CD14-positive monocyte (primary cell): ENCODE results near the gene COX7A2. TPM values are rescaled to one million over a fixed set of nuclear protein-coding genes. Genes with fewer than 3 reads are reported as not detected.

ENCODE experiments used
- DNase-seq, 3 donors: peaks; one replicate each; pipeline ENCODE4 v3.0.0-alpha.2; 2011 to 2022
- H2AFZ ChIP-seq: 2 replicates; pipeline ENCODE4 v1.6.0; 2012; ENCODE audit warnings: mild to moderate bottlenecking, low read depth, low read length, inconsistent platforms; ENCODE audit not compliant: insufficient read depth, poor library complexity, severe bottlenecking
- H3K27ac ChIP-seq, 2 donors: 1 replicate in 1 of 2; 2 replicates in 1 of 2; pipeline ENCODE4 v1.5.1; 2012 to 2013; ENCODE audit warnings: low read length in 2 of 2, control low read depth in 1 of 2, inconsistent platforms in 1 of 2, low read depth in 1 of 2, mild to moderate bottlenecking in 1 of 2
- H3K27me3 ChIP-seq, 2 donors: one replicate each; pipeline versions ENCODE4 v1.6.0 to v1.6.1; 2011 to 2013; ENCODE audit warnings: low read length in 2 of 2; ENCODE audit not compliant: control insufficient read depth in 2 of 2, insufficient read depth in 2 of 2
- H3K36me3 ChIP-seq, 2 donors: replicated peaks in 1 of 2; 1 replicate in 1 of 2; 2 replicates in 1 of 2; pipeline versions ENCODE4 v1.5.1 to v1.6.1; 2012 to 2013; ENCODE audit warnings: low read length in 2 of 2, control low read depth in 1 of 2, inconsistent platforms in 1 of 2, mild to moderate bottlenecking in 1 of 2; ENCODE audit not compliant: insufficient read depth in 2 of 2, control insufficient read depth in 1 of 2
- H3K4me1 ChIP-seq, 2 donors: 1 replicate in 1 of 2; 2 replicates in 1 of 2; pipeline versions ENCODE4 v1.5.1 to v1.6.1; 2012 to 2013; ENCODE audit warnings: low read length in 2 of 2, control low read depth in 1 of 2, inconsistent platforms in 1 of 2, mild to moderate bottlenecking in 1 of 2, moderate library complexity in 1 of 2; ENCODE audit not compliant: insufficient read depth in 2 of 2, control insufficient read depth in 1 of 2
- H3K4me2 ChIP-seq: replicated peaks from 2 replicates; pipeline ENCODE3; 2012; ENCODE audit warnings: low read length, moderate library complexity, mild to moderate bottlenecking; ENCODE audit not compliant: poor library complexity, severe bottlenecking; ENCODE audit errors: extremely low read depth
- H3K4me3 ChIP-seq, 3 experiments: fragments of 200-600 bp in 1 of 3; sonication (generic) in 1 of 3; replicated peaks in 1 of 3; 1 replicate in 2 of 3; 2 replicates in 1 of 3; pipeline ENCODE4 v1.5.1; 2011 to 2013; ENCODE audit warnings: low read length in 3 of 3, mild to moderate bottlenecking in 3 of 3, control low read depth in 2 of 3, low read depth in 2 of 3, inconsistent platforms in 1 of 3, moderate library complexity in 1 of 3
- H3K79me2 ChIP-seq: 2 replicates; pipeline ENCODE4 v1.6.0; 2012; ENCODE audit warnings: mild to moderate bottlenecking, control low read depth, inconsistent platforms, low read length, moderate library complexity; ENCODE audit not compliant: insufficient read depth
- H3K9ac ChIP-seq: 2 replicates; pipeline ENCODE4 v1.6.0; 2017; ENCODE audit warnings: low read length, mild to moderate bottlenecking; ENCODE audit not compliant: insufficient read depth, poor library complexity, severe bottlenecking
- H3K9me3 ChIP-seq, 2 donors: replicated peaks in 1 of 2; 1 replicate in 1 of 2; 2 replicates in 1 of 2; pipeline versions ENCODE4 v1.5.1 to v1.6.1; 2012 to 2013; ENCODE audit warnings: low read length in 2 of 2, control low read depth in 1 of 2; ENCODE audit not compliant: control insufficient read depth in 1 of 2, insufficient read depth in 1 of 2
- H4K20me1 ChIP-seq: 2 replicates; pipeline ENCODE4 v1.6.0; 2012; ENCODE audit warnings: mild to moderate bottlenecking, low read length, control low read depth, moderate library complexity; ENCODE audit not compliant: insufficient read depth
- H3K27ac Mint-ChIP-seq, 7 donors: one replicate each; pipeline ENCODE4 v1.8.0; 2020; ENCODE audit warnings: mild to moderate bottlenecking in 7 of 7, mixed read lengths in 7 of 7, moderate library complexity in 6 of 7, inconsistent platforms in 2 of 7
- H3K27me3 Mint-ChIP-seq, 3 donors: one replicate each; pipeline ENCODE4 v1.8.0; 2021 to 2022; ENCODE audit warnings: low read depth in 3 of 3, mild to moderate bottlenecking in 3 of 3, mixed read lengths in 3 of 3, moderate library complexity in 3 of 3, inconsistent platforms in 1 of 3
- H3K36me3 Mint-ChIP-seq, 2 donors: one replicate each; pipeline ENCODE4 v1.8.0; 2020; ENCODE audit warnings: mixed read lengths in 2 of 2, inconsistent platforms in 1 of 2, mild to moderate bottlenecking in 1 of 2
- H3K4me1 Mint-ChIP-seq: one replicate; pipeline ENCODE4 v1.8.0; 2020; ENCODE audit warnings: mild to moderate bottlenecking, mixed read lengths
- H3K4me3 Mint-ChIP-seq, 2 donors: one replicate each; pipeline ENCODE4 v1.8.0; 2020; ENCODE audit warnings: mild to moderate bottlenecking in 2 of 2, mixed read lengths in 2 of 2, moderate library complexity in 1 of 2
- H3K9me3 Mint-ChIP-seq, 7 donors: one replicate each; pipeline ENCODE4 v1.8.0; 2020 to 2022; ENCODE audit warnings: mixed read lengths in 7 of 7, mild to moderate bottlenecking in 6 of 7, moderate library complexity in 6 of 7, inconsistent platforms in 2 of 7
- CTCF ChIP-seq: fragments of 200-600 bp; IDR thresholded peaks from one replicate; pipeline ENCODE4 v1.8.0; 2022; ENCODE audit warnings: antibody characterized with exemption, mild to moderate bottlenecking
- WGBS: methylation state at CpG from one replicate; pipeline ENCODE4 v1.1.5; 2013; ENCODE audit warnings: missing lambda C conversion rate; ENCODE audit not compliant: insufficient coverage; 5-methylcytosine and 5-hydroxymethylcytosine counted together
- intact Hi-C, 2 donors: fragments of 100-400 bp; cut with micrococcal nuclease; formaldehyde crosslinking; loops; one replicate each; pipeline versions ENCODE4 v1.15.0 to v1.15.1; 2023
- polyA plus RNA-seq, 3 donors: library from polyadenylated mRNA; depleted of rRNA in 1 of 3; unstranded in 2 of 3; stranded (reverse) in 1 of 3; fragments of 300-500 nt in 2 of 3; fragments of >200 nt in 1 of 3; fragmentation: Illumina TruSeq in 2 of 3; gene quantifications; 1 replicate in 2 of 3; 2 replicates in 1 of 3; pipeline ENCODE4 v1.2.3, GENCODE V29; 2012 to 2021

The COX7A2 gene
- polyA plus RNA-seq, 3 donors = 175 to 846 (median 798) TPM

GRCh38 chr6:75283907-75284631 lies 40.5 kb upstream of the COX7A2 start:
- Histone ChIP-seq H3K4me1 (peaks cover 18 to 60% of the 10 kb centered on the region in 2 donors), H3K4me3 (peak overlapping the region; percentile 91 to 100 (median 99)), H3K9me3 (no peaks in the 10 kb centered on the region), H3K36me3 (no peaks in the 10 kb centered on the region), H3K9ac (peak overlapping the region; percentile 88), H4K20me1 (peaks cover 24% of the 10 kb centered on the region), H3K27ac (peak overlapping the region; percentile 93 to 98), H2AFZ (peak overlapping the region; percentile 94), H3K4me2 (peak overlapping the region; percentile 95), H3K27me3 (no peaks in the 10 kb centered on the region), H3K79me2 (peaks cover 78% of the 10 kb centered on the region)
- peaks cover 53% of the 10 kb centered on the region for H3K4me1 Mint-ChIP-seq
- TF ChIP-seq CTCF = no peak
- intact Hi-C loops = loop anchor here (5.0 to 10.0 kb wide), 3 partner anchors 37 to 321 kb away; partner anchors contain the start of gene SENP6 (in 2 of the 2)
- 0% methylated on average over 23 of the region's 36 CpGs for WGBS
- no peak overlapping the region for H3K27ac Mint-ChIP-seq
- peaks cover 2% of the 10 kb centered on the region in 2 donors for H3K36me3 Mint-ChIP-seq
- H3K27me3 Mint-ChIP-seq = no peaks in the 10 kb centered on the region
- no peak overlapping the region for H3K4me3 Mint-ChIP-seq
- H3K9me3 Mint-ChIP-seq = no peaks in the 10 kb centered on the region
- DNase-seq = peak in 1 of 3 donors; percentile 20

GRCh38 chr6:75282706-75283105 lies 39.1 kb upstream of the COX7A2 start:
- Histone ChIP-seq H3K79me2 (peaks cover 85% of the 10 kb centered on the region), H3K4me2 (peak overlapping the region; percentile 95), H3K9me3 (no peaks in the 10 kb centered on the region), H3K9ac (no peak overlapping the region), H3K27me3 (no peaks in the 10 kb centered on the region), H4K20me1 (peaks cover 36% of the 10 kb centered on the region), H2AFZ (no peak overlapping the region), H3K36me3 (no peaks in the 10 kb centered on the region), H3K27ac (no peak overlapping the region), H3K4me3 (peak overlapping the region in 2 of 3 experiments; percentile 91 to 99), H3K4me1 (peaks cover 29 to 68% of the 10 kb centered on the region in 2 donors)
- DNase-seq = no peak
- no peak for TF ChIP-seq CTCF
- Mint-ChIP-seq H3K27me3 (no peaks in the 10 kb centered on the region), H3K4me1 (peaks cover 60% of the 10 kb centered on the region), H3K9me3 (no peaks in the 10 kb centered on the region), H3K36me3 (peaks cover 2 to 6% of the 10 kb centered on the region in 2 donors), H3K27ac (peak overlapping the region in 2 of 7 donors; percentile 7 to 32), H3K4me3 (peak overlapping the region; percentile 44 to 55)
- intact Hi-C loops = loop anchor here (5.0 to 10.0 kb wide), 3 partner anchors 35 to 322 kb away; partner anchors contain the start of gene SENP6 (in 2 of the 2)
- WGBS = no CpG with 5 or more reads among the region's 2 CpGs
